ENCODE data around the gene CACNA2D2.
A peak's percentile ranks its signal among the peaks of the same experiment; 100 is the strongest.

DNA sequence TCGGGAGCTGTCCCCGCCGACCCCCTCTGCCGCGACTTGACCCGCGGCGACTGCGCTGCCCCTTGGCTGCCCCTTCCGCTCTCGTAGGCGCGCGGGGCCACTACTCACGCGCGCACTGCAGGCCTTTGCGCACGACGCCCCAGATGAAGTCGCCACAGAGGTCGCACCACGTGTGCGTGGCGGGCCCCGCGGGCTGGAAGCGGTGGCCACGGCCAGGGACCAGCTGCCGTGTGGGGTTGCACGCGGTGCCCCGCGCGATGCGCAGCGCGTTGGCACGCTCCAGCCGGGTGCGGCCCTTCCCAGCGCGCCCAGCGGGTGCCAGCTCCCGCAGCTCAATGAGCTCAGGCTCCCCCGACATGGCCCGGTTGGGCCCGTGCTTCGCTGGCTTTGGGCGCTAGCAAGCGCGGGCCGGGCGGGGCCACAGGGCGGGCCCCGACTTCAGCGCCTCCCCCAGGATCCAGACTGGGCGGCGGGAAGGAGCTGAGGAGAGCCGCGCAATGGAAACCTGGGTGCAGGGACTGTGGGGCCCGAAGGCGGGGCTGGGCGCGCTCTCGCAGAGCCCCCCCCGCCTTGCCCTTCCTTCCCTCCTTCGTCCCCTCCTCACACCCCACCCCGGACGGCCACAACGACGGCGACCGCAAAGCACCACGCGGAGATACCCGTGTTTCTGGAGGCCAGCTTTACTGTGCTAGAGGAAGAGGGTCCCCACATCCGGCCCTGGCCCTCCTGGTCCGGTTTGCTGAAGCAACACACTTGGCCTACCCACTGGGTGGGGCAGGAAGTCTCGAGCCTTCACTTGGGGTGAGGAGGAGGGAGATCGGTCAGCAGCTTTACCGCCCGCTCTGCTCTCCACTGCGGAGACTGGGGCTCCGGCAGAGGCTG, 162.7 kb downstream of the CACNA2D2 start, which contains the start of gene RASSF1:
- TF ChIP-seq, protein P1, sequence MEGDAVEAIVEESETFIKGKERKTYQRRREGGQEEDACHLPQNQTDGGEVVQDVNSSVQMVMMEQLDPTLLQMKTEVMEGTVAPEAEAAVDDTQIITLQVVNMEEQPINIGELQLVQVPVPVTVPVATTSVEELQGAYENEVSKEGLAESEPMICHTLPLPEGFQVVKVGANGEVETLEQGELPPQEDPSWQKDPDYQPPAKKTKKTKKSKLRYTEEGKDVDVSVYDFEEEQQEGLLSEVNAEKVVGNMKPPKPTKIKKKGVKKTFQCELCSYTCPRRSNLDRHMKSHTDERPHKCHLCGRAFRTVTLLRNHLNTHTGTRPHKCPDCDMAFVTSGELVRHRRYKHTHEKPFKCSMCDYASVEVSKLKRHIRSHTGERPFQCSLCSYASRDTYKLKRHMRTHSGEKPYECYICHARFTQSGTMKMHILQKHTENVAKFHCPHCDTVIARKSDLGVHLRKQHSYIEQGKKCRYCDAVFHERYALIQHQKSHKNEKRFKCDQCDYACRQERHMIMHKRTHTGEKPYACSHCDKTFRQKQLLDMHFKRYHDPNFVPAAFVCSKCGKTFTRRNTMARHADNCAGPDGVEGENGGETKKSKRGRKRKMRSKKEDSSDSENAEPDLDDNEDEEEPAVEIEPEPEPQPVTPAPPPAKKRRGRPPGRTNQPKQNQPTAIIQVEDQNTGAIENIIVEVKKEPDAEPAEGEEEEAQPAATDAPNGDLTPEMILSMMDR (IDR thresholded peaks at IDR 0.05; ENCODE audit: insufficient read depth, low read depth, low read length) = no peak
- TF ChIP-seq EZH2 (IDR thresholded peaks at IDR 0.05; ENCODE audit: insufficient read depth, low read length) = peak; percentile 35
